Erythroblast (primary cell): ENCODE results near the gene FALEC.

Source experiments
- DNase-seq, 2 experiments: peaks; one replicate each; lab custom pipeline; 2025; lab: John Stamatoyannopoulos, UW
- GATA1 ChIP-seq: IDR thresholded peaks from 2 replicates; pipeline ENCODE4 v1.6.1; 2011; ENCODE audit warnings: low read depth, mild to moderate bottlenecking, control low read depth, low read length, moderate library complexity
- POLR2A ChIP-seq: IDR thresholded peaks from 2 replicates; pipeline ENCODE4 v1.6.1; 2011; ENCODE audit warnings: mild to moderate bottlenecking, low read length

Gene FALEC

DNA sequence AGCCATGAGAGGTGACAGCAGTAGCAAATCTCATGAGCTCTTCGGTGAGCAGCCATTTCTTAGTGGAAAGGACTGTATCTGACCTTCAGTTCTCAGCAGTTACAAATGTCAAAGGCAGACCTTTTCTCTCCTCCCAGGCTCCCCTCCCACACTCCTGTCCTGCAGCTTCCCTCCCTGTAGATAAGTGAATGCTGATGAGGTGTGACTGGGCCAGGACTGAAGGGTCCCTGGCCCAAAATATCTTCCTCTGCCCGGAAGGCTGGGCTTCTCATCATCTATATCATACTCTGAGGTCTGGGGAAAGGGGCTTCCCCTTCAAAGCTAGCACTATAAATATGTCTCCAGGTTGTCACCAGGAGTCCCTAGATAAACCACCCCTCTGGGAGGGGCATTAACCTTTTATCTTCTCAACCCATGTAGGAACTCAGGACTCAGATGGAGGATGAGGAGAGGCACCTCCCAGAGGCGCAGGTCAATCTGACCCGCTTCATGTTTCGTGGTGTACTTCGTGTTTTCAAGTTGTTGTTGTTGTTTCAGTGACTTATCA is 30.0 kb downstream of the FALEC start:
- no peak for TF ChIP-seq POLR2A
- TF ChIP-seq GATA1: no peak
- DNase-seq: peak; percentile 51 to 68

DNA sequence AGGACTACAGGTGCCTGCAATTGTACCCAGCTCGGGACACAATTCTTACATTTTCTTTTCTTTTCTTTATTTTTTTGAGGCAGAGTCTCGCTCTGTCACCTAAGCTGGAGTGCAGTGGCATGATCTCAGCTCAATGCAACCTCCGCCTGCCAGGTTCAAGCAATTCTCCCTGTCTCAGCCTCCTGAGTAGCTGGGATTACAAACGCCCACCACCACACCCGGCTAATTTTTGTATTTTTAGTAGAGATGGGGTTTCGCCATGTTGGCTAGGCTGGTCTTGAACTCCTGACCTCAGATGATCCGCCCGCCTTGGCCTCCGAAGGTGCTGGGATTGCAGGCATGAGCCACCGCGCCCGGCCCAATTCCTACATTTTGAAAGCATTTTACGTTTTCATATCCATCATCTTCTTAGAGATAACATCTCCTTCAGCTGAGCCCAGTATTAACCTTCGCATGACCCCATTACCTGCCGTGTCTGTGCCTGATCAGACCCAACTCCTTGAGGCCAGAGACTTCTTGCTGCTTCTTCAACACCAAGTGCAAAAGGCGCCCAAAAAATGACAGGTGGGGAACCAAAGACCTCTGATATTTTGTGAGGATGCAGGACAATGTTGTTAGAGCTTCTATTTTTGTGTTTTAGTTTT is 30.9 kb downstream of the FALEC start:
- no peak for TF ChIP-seq GATA1
- TF ChIP-seq POLR2A: no peak
- DNase-seq: no peak

GRCh38 chr1:150548324-150548631 is 32.7 kb downstream of the FALEC start:
- no peak for DNase-seq
- TF ChIP-seq POLR2A (no peak), GATA1 (no peak)

DNA sequence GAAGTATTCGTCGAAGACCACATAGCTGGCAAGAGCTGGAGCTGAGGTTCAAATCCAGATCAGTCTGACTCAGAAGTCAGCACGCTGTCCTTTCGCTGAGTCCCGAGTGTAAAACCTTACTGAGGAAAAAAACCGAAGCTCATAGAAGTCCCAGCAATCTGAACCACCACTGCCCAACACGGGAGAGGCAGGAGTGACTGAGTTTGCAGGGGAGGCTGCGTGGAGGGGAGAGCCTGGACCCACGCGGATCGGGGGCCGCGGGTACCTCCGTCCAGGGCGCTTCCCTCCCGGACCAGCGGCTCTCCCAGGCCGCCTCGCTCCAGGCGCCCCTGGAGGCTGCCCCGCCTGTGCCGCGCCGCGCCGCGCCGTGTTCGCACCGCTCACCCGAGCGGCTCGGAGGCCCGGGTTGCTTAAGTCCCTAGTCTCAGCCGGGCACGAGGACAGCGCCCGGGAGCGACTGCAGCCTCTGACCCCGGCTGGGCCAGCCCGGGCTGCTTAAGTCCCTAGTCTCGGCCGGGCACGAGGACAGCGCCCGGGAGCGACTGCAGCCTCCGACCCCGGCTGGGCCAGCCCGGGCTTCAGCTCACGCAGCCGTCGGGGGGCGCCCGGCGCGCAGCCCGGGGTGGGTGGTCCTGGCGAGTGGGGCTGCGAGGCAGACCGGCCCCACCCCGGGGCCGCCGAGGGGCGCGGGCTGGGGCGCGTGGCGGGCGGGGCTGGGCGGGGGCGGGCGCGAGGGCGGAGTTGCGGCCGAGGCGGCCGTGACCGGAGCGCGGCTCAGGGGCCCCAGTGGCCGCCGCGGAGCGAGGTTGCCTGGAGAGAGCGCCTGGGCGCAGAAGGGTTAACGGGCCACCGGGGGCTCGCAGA is 33.3 kb downstream of the FALEC start, which contains the start of gene ADAMTSL4:
ADAMTSL4 (plus strand) TSS at position 777 of the 864 bp plus-strand sequence. CDS start 2,881 bp downstream, outside the sequence.
- DNase-seq: peak; percentile 81 to 83
- no peak for TF ChIP-seq GATA1
- TF ChIP-seq POLR2A: no peak

- peak in 1 of 2 experiments; percentile 46 for DNase-seq
- no peak for TF ChIP-seq GATA1
- no peak for TF ChIP-seq POLR2A
Observed at GRCh38 chr1:150549496-150550221, 34.1 kb downstream of the FALEC start.

DNA sequence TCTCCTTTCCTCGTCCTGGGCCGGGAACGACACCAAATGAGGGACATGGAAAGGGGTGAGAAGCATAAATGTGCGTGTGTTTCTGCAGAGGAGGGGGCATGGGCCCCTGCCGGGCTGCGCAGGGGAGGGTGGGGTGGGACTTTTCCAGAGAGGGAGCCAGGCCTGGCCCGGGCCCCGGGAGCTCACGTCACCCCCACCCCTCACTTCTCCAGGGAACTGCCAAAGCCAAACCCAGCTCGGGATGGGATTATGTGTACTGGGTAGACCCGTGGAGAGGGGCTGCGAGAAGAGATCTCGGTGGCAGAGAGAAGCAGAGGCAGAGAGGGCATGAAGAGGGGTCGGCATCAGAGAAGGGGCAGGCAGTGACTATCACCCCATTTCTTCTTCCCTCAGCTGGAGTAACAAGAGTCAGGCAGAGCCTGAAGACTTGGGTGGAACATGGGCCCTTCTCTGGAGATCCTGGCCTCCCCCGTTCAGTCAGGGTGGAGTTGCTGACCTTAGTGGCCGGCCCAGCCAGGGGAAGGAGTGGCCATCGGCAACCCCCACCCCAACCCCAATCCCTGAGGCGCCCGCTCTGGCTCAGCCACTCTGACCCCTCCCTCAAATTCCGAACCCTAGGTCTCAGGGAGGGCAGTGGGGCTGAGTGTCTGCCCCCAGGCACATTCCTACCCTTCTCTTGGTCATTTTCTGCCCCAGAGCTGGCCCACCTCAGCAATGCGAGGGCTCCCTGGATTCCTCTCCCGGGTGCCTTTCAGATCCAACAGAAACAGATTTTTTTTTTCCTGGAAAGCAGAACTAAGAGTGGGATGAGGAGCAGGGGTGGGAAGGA is 34.9 kb downstream of the FALEC start:
- no peak for DNase-seq
- no peak for TF ChIP-seq POLR2A
- no peak for TF ChIP-seq GATA1

DNA sequence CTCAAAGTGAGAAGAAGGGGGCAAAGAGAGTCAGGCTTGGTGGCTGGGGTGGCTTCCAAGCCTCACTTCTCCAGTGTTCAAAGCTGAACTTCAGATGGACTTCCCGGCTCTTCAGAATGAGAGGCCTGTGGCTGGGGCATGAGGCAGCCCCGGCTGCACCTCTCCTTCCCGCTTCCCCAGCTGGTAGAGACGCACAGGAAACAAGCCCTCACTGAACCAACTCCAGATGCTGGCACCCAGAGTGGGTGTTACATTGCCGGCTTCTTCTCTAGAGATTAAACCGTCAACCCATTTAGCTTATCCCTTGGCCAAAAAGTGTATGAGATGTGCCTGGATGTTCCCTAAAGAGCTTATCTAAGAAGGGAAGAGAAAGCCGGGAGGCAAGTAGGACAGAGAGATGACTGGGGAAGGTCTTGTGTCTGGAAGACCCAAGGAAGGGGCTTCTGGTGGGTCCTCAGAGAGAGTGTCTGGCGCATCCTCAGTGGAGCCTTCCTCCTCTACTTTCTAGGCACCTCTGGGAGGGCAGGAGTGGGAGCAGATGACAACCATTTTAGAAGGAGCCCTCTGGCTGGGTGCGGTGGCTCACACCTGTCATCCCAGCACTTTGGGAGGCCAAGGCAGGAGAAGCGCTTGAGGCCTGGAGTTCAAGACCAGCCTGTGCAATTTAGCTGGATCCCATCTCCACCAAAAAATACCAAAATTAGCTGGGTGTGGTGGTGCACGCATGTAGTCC is 35.7 kb downstream of the FALEC start:
- DNase-seq: no peak
- no peak for TF ChIP-seq POLR2A
- no peak for TF ChIP-seq GATA1

GRCh38 chr1:150551784-150552127 is 36.2 kb downstream of the FALEC start:
- TF ChIP-seq GATA1: no peak
- TF ChIP-seq POLR2A: no peak

GRCh38 chr1:150552128-150552910 is 36.8 kb downstream of the FALEC start:
- TF ChIP-seq POLR2A: no peak
- no peak for TF ChIP-seq GATA1
- peak in 1 of 2 experiments; percentile 70 for DNase-seq

More at GRCh38 chr1:150551784-150552127, 36.2 kb downstream of the FALEC start:
- no peak for DNase-seq

GRCh38 chr1:150552911-150553289 is 37.3 kb downstream of the FALEC start:
- DNase-seq: no peak

DNA sequence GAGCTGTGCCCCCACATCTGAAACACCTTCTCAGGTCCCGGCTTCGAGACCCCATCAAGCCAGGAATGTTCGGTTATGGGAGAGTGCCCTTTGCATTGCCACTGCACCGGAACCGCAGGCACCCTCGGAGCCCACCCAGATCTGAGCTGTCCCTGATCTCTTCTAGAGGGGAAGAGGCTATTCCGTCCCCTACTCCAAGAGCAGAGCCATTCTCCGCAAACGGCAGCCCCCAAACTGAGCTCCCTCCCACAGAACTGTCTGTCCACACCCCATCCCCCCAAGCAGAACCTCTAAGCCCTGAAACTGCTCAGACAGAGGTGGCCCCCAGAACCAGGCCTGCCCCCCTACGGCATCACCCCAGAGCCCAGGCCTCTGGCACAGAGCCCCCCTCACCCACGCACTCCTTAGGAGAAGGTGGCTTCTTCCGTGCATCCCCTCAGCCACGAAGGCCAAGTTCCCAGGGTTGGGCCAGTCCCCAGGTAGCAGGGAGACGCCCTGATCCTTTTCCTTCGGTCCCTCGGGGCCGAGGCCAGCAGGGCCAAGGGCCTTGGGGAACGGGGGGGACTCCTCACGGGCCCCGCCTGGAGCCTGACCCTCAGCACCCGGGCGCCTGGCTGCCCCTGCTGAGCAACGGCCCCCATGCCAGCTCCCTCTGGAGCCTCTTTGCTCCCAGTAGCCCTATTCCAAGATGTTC is 38.0 kb downstream of the FALEC start:
- no peak for TF ChIP-seq POLR2A
- no peak for TF ChIP-seq GATA1
- no peak for DNase-seq

More at GRCh38 chr1:150552911-150553289, 37.3 kb downstream of the FALEC start:
- TF ChIP-seq GATA1 (no peak), POLR2A (no peak)

- DNase-seq: no peak
- no peak for TF ChIP-seq POLR2A
- no peak for TF ChIP-seq GATA1
Observed at GRCh38 chr1:150554086-150554452, 38.5 kb downstream of the FALEC start.
